Endodermal cell (in vitro differentiated cells): Measurements from ENCODE around the gene ATP13A3. TPM values are rescaled to one million over a fixed set of nuclear protein-coding genes. Genes with fewer than 3 reads are reported as not detected.

Source experiments
- DNase-seq: peaks from one replicate; pipeline ENCODE4 v3.0.0-alpha.2; 2017
- H3K27ac ChIP-seq: 2 replicates; pipeline ENCODE4 v1.5.1; 2013; ENCODE audit warnings: mild to moderate bottlenecking, low read depth, low read length, moderate library complexity
- H3K27me3 ChIP-seq: 2 replicates; pipeline ENCODE4 v1.6.1; 2013; ENCODE audit warnings: mild to moderate bottlenecking, low read length, moderate library complexity; ENCODE audit not compliant: insufficient read depth, control insufficient read depth, poor library complexity, severe bottlenecking
- H3K36me3 ChIP-seq: 2 replicates; pipeline ENCODE4 v1.7.0; 2013; ENCODE audit warnings: mild to moderate bottlenecking, low read length, moderate library complexity; ENCODE audit not compliant: control insufficient read depth, insufficient read depth
- H3K4me1 ChIP-seq: one replicate; pipeline ENCODE4 v1.7.0; 2013; ENCODE audit warnings: low read length; ENCODE audit not compliant: control insufficient read depth, insufficient read depth
- H3K4me3 ChIP-seq: 2 replicates; pipeline ENCODE4 v1.5.1; 2013; ENCODE audit warnings: mild to moderate bottlenecking, low read length, moderate library complexity
- H3K9ac ChIP-seq: 2 replicates; pipeline ENCODE4 v1.6.1; 2013; ENCODE audit warnings: mild to moderate bottlenecking, low read length, moderate library complexity; ENCODE audit not compliant: poor library complexity, severe bottlenecking; ENCODE audit errors: extremely low read depth
- H3K9me3 ChIP-seq: 2 replicates; pipeline ENCODE4 v1.6.1; 2013; ENCODE audit warnings: mild to moderate bottlenecking, low read length, moderate library complexity; ENCODE audit not compliant: control insufficient read depth
- H3K27ac Mint-ChIP-seq: 2 replicates; pipeline ENCODE4 v1.8.0; 2020; ENCODE audit warnings: mixed read lengths
- H3K27me3 Mint-ChIP-seq: 2 replicates; pipeline ENCODE4 v1.8.0; 2021; ENCODE audit warnings: mild to moderate bottlenecking, mixed read lengths; ENCODE audit not compliant: insufficient read depth
- H3K36me3 Mint-ChIP-seq: 2 replicates; pipeline ENCODE4 v1.8.0; 2020; ENCODE audit warnings: low read depth, mixed read lengths
- H3K4me1 Mint-ChIP-seq: 2 replicates; pipeline ENCODE4 v1.8.0; 2020; ENCODE audit warnings: mixed read lengths
- H3K4me3 Mint-ChIP-seq: 2 replicates; pipeline ENCODE4 v1.8.0; 2020; ENCODE audit warnings: mild to moderate bottlenecking, moderate library complexity, mixed read lengths
- H3K9me3 Mint-ChIP-seq: 2 replicates; pipeline ENCODE4 v1.8.0; 2020; ENCODE audit warnings: mild to moderate bottlenecking, mixed read lengths
- CTCF ChIP-seq: fragments of 200-600 bp; sonication (generic); conservative IDR thresholded peaks from 2 replicates; pipeline ENCODE4 v1.5.0; 2021; ENCODE audit warnings: antibody characterized with exemption, mild to moderate bottlenecking
- WGBS, 2 experiments: methylation state at CpG; one replicate each; pipeline versions ENCODE4 v1.1.5 to v1.1.7; 2013; ENCODE audit warnings: missing lambda C conversion rate in 2 of 2, mixed read lengths in 1 of 2; ENCODE audit not compliant: insufficient coverage in 1 of 2, insufficient read length in 1 of 2; 5-methylcytosine and 5-hydroxymethylcytosine counted together
- total RNA-seq, 2 donors: library from RNA; stranded (reverse); fragmentation: NEBNext Ultra II Directional in 1 of 2; extraction: Animal tissue kit (Norgen Biotek cat#: 25700) in 1 of 2; gene quantifications; 2 replicates in 1 of 2; 3 replicates in 1 of 2; pipeline ENCODE4 v1.2.1, GENCODE V29; 2021

ATP13A3 gene
- total RNA-seq, 2 donors from 2014 or later: 99.7 to 125 TPM

GRCh38 chr3:194423317-194423716 lies 63.5 kb downstream of the ATP13A3 start:
- Mint-ChIP-seq H3K27me3 (no peaks in the 10 kb centered on the region), H3K36me3 (peaks cover 56% of the 10 kb centered on the region), H3K27ac (no peak overlapping the region), H3K4me3 (no peak overlapping the region), H3K4me1 (no peaks in the 10 kb centered on the region), H3K9me3 (no peaks in the 10 kb centered on the region)
- 86 to 88% methylated on average over 1 to 3 of the region's 3 CpGs for WGBS, 2 experiments
- H3K27me3 ChIP-seq: no peaks in the 10 kb centered on the region
- no peaks in the 10 kb centered on the region for H3K9me3 ChIP-seq
- no peak overlapping the region for H3K9ac ChIP-seq
- peaks cover 78% of the 10 kb centered on the region for H3K36me3 ChIP-seq
- no peaks in the 10 kb centered on the region for H3K4me1 ChIP-seq
- H3K27ac ChIP-seq: no peak overlapping the region
- H3K4me3 ChIP-seq: no peak overlapping the region
- no peak for TF ChIP-seq CTCF
- no peak for DNase-seq

DNA sequence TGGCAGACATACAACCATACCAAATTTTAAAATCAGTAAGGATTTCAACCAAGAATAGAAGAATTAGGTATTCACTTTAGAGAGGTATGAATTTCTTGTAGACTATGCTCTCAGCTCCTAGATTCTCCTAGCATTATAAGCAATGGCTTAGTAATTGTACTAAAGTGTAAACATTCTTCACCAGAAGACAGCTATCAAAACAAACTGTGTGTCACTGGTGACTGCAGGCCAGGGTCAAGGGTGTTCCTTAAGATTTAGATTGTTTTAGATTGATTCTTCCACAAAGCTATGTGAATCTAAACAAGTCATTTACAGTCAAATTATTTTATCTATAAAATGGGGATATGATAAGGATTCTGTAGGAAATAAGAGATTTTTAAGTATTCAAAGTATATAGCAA lies 64.6 kb downstream of the ATP13A3 start:
- no peak for TF ChIP-seq CTCF
- Histone ChIP-seq H3K4me3 (no peak overlapping the region), H3K27ac (no peak overlapping the region), H3K9ac (no peak overlapping the region), H3K27me3 (no peaks in the 10 kb centered on the region), H3K9me3 (no peaks in the 10 kb centered on the region), H3K4me1 (no peaks in the 10 kb centered on the region), H3K36me3 (peaks cover 75% of the 10 kb centered on the region)
- no peak for DNase-seq
- Mint-ChIP-seq H3K4me3 (no peak overlapping the region), H3K27ac (no peak overlapping the region), H3K9me3 (no peaks in the 10 kb centered on the region), H3K4me1 (no peaks in the 10 kb centered on the region), H3K36me3 (peaks cover 58% of the 10 kb centered on the region), H3K27me3 (no peaks in the 10 kb centered on the region)

DNA sequence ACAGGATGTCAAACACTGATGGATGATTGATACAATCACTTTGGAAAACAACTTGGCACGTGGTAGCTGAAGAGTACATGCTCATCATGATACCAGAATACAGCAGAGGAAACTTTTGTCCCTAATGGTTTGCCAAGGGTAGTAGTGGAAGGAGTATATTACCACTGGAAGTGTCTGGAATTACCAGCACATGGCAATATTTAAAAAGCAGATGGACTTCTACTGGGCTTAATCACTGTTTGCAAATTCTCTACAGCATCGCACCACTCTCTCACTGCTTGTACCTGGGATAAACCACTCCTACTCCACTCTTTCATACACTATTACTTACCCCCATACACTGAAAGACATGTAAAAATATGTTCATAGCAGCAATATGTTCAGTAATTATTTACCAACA lies 68.1 kb downstream of the ATP13A3 start:
- Mint-ChIP-seq H3K4me1 (no peaks in the 10 kb centered on the region), H3K4me3 (no peak overlapping the region), H3K9me3 (no peaks in the 10 kb centered on the region), H3K27ac (no peak overlapping the region), H3K36me3 (peaks cover 54% of the 10 kb centered on the region), H3K27me3 (no peaks in the 10 kb centered on the region)
- Histone ChIP-seq H3K27ac (no peak overlapping the region), H3K4me1 (no peaks in the 10 kb centered on the region), H3K4me3 (no peak overlapping the region), H3K9ac (no peak overlapping the region), H3K36me3 (peaks cover 62% of the 10 kb centered on the region), H3K27me3 (no peaks in the 10 kb centered on the region), H3K9me3 (no peaks in the 10 kb centered on the region)
- DNase-seq: no peak
- 83 to 100% methylated on average over 1 to 2 of the region's 2 CpGs for WGBS, 2 experiments
- TF ChIP-seq CTCF: no peak
